Tibial nerve (tissue), 4 donors: ENCODE measurements around the gene FAM171A1. TPM values are rescaled to one million over a fixed set of nuclear protein-coding genes. Genes with fewer than 3 reads are reported as not detected.

Experiments
- DNase-seq, 2 donors: peaks; one replicate each; pipeline ENCODE4 v3.0.0-alpha.2; 2019; ENCODE audit warnings: low spot score in 2 of 2
- H3K27ac ChIP-seq, 4 donors: fragments of 200-600 bp; sonication (generic) in 3 of 4; one replicate each; pipeline ENCODE4 v1.5.1; 2017 to 2019; ENCODE audit warnings: mild to moderate bottlenecking in 1 of 4
- H3K27me3 ChIP-seq, 2 donors: fragments of 200-600 bp; sonication (generic) in 1 of 2; one replicate each; pipeline versions ENCODE4 v1.5.1 to v1.6.0; 2017 to 2019
- H3K36me3 ChIP-seq, 3 donors: fragments of 200-600 bp; sonication (generic); one replicate each; pipeline ENCODE4 v1.5.1; 2018 to 2019
- H3K4me1 ChIP-seq, 4 donors: fragments of 200-600 bp; sonication (generic) in 3 of 4; one replicate each; pipeline ENCODE4 v1.5.1; 2017 to 2019
- H3K4me3 ChIP-seq, 4 donors: fragments of 200-600 bp; sonication (generic) in 3 of 4; one replicate each; pipeline ENCODE4 v1.5.1; 2017 to 2019; ENCODE audit warnings: mild to moderate bottlenecking in 1 of 4, moderate library complexity in 1 of 4
- H3K9me3 ChIP-seq, 4 donors: fragments of 200-600 bp; sonication (generic) in 3 of 4; one replicate each; pipeline ENCODE4 v1.5.1; 2017 to 2019
- CTCF ChIP-seq, 5 experiments: fragments of 200-600 bp in 3 of 5; fragments of 450-650 bp in 2 of 5; sonication (generic) in 3 of 5; IDR thresholded peaks; one replicate each; pipeline ENCODE4 v1.5.1; 2016 to 2019; ENCODE audit warnings: antibody characterized with exemption in 5 of 5, mild to moderate bottlenecking in 3 of 5, moderate library complexity in 2 of 5
- EP300 ChIP-seq, 2 donors: sonication (generic); formaldehyde crosslinking; IDR thresholded peaks; one replicate each; pipeline ENCODE4 v1.6.1; 2017; ENCODE audit warnings: antibody characterized with exemption in 2 of 2, mild to moderate bottlenecking in 1 of 2
- POLR2A ChIP-seq, 2 donors: fragments of 450-650 bp; IDR thresholded peaks; one replicate each; pipeline ENCODE4 v1.6.1; 2017; ENCODE audit warnings: antibody characterized with exemption in 2 of 2, mild to moderate bottlenecking in 2 of 2, moderate library complexity in 2 of 2
- WGBS, 2 donors: methylation state at CpG; one replicate each; pipeline ENCODE4 v1.1.5; 2018; 5-methylcytosine and 5-hydroxymethylcytosine counted together
- total RNA-seq, 4 donors: library from RNA; depleted of rRNA; stranded (reverse); fragments of >200 nt; gene quantifications; one replicate each; pipeline ENCODE4 v1.1.0, GENCODE V29; 2016

Gene FAM171A1
- total RNA-seq, 4 donors from 2014 or later, result 15.3 to 31.2 (median 21.2) TPM

- Histone ChIP-seq H3K27me3 (peaks cover 0 to 3% of the 10 kb centered on the region in 2 donors), H3K4me3 (no peak overlapping the region), H3K27ac (no peak overlapping the region), H3K4me1 (no peaks in the 10 kb centered on the region), H3K9me3 (no peaks in the 10 kb centered on the region), H3K36me3 (no peaks in the 10 kb centered on the region)
- TF ChIP-seq CTCF (IDR thresholded peaks at IDR 0.05), result no peak
- TF ChIP-seq EP300 (IDR thresholded peaks at IDR 0.05), result no peak
- no peak for TF ChIP-seq POLR2A (IDR thresholded peaks at IDR 0.05)
- DNase-seq, result no peak
- 51 to 69% methylated on average over 4 of the region's 4 CpGs for WGBS, 2 donors
Measured at GRCh38 chr10:15381420-15381819, 10.3 kb upstream of the FAM171A1 start.

- no peak overlapping the region for H3K4me3 ChIP-seq
- H3K9me3 ChIP-seq, result no peaks in the 10 kb centered on the region
- no peaks in the 10 kb centered on the region for H3K36me3 ChIP-seq
- TF ChIP-seq POLR2A (IDR thresholded peaks at IDR 0.05), result no peak
- TF ChIP-seq CTCF (IDR thresholded peaks at IDR 0.05), result no peak
- no peak for TF ChIP-seq EP300 (IDR thresholded peaks at IDR 0.05)
- peaks cover 0 to 7% (median 0%) of the 10 kb centered on the region in 4 donors for H3K4me1 ChIP-seq
- no peak overlapping the region for H3K27ac ChIP-seq
- peaks cover 0 to 3% of the 10 kb centered on the region in 2 donors for H3K27me3 ChIP-seq
- no peak for DNase-seq
- WGBS, 2 donors, result 77 to 83% methylated on average over 5 of the region's 5 CpGs
Measured at GRCh38 chr10:15379078-15379477, 8.0 kb upstream of the FAM171A1 start.

GRCh38 chr10:15378569-15378968 lies 7.5 kb upstream of the FAM171A1 start:
- peaks cover 0 to 9% (median 0%) of the 10 kb centered on the region in 4 donors for H3K4me1 ChIP-seq
- no peak overlapping the region for H3K27ac ChIP-seq
- no peaks in the 10 kb centered on the region for H3K9me3 ChIP-seq
- H3K36me3 ChIP-seq, result no peaks in the 10 kb centered on the region
- no peak overlapping the region for H3K4me3 ChIP-seq
- 73 to 86% methylated on average over 5 of the region's 5 CpGs for WGBS, 2 donors
- peaks cover 0 to 3% of the 10 kb centered on the region in 2 donors for H3K27me3 ChIP-seq
- TF ChIP-seq EP300 (IDR thresholded peaks at IDR 0.05) (no peak), CTCF (IDR thresholded peaks at IDR 0.05) (no peak), POLR2A (IDR thresholded peaks at IDR 0.05) (no peak)
- DNase-seq, result no peak

GRCh38 chr10:15374566-15374965 lies 3.5 kb upstream of the FAM171A1 start:
- Histone ChIP-seq H3K4me1 (peaks cover 0 to 18% (median 1%) of the 10 kb centered on the region in 4 donors), H3K9me3 (no peaks in the 10 kb centered on the region), H3K27me3 (no peaks in the 10 kb centered on the region), H3K27ac (no peak overlapping the region), H3K36me3 (no peaks in the 10 kb centered on the region), H3K4me3 (no peak overlapping the region)
- TF ChIP-seq CTCF (IDR thresholded peaks at IDR 0.05) (no peak), POLR2A (IDR thresholded peaks at IDR 0.05) (no peak), EP300 (IDR thresholded peaks at IDR 0.05) (no peak)
- 7 to 19% methylated on average over 1 of the region's 1 CpG for WGBS, 2 donors
- DNase-seq, result no peak

DNA sequence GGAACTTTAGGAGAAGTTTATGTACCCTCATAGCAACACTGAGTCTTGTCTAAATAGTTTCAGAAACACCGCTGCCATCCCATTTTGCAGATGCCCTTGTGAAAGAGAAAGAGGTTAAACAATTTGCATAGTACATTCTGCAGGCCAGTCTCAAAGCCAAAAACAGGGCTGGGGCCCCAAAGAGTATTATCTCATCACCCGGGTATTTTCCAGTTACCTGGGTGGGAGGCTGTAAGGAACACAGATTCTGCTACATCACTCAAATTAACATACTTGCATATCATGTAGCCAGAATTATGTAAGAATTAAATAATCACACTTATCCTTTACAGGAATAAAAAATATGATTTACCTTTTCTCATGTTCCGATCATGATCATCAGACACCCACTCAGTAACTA lies 3.1 kb upstream of the FAM171A1 start:
- 49 to 54% methylated on average over 3 of the region's 3 CpGs for WGBS, 2 donors
- TF ChIP-seq EP300 (IDR thresholded peaks at IDR 0.05) (no peak), CTCF (IDR thresholded peaks at IDR 0.05) (no peak), POLR2A (IDR thresholded peaks at IDR 0.05) (no peak)
- no peak overlapping the region for H3K27ac ChIP-seq

More for the DNA sequence above, 3.1 kb upstream of the FAM171A1 start:
- Histone ChIP-seq H3K27me3 (no peaks in the 10 kb centered on the region), H3K4me1 (peaks cover 0 to 22% (median 3%) of the 10 kb centered on the region in 4 donors), H3K9me3 (no peaks in the 10 kb centered on the region), H3K4me3 (no peak overlapping the region), H3K36me3 (no peaks in the 10 kb centered on the region)
- DNase-seq, result no peak
